GM19099 (cell line): ENCODE measurements around the gene MEIS2.

Experiments
- POLR2A ChIP-seq: IDR thresholded peaks from 3 replicates; pipeline ENCODE4 v1.6.1; 2011; ENCODE audit warnings: low read depth; ENCODE audit not compliant: insufficient read length; ENCODE audit errors: extremely low read depth

Gene MEIS2

DNA sequence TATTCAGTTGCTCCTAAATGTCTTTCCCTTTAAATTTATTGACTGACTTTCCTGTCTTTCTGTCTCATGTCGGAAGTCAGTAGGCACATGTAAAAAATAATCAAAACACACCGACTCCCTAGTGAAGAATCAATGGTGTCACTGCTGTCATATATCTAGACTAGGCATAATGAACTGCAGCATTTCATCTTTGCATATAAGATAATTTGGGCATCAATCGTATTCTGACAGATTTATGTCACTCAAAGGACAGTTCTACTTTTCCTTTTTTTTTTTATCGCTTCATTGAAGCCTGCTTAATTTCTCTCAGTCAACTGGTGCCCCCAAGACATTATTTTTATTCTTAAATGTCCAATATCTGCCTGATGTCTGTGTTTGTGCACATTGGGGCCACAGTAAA, 206.3 kb downstream of the MEIS2 start:
- TF ChIP-seq POLR2A, result no peak

DNA sequence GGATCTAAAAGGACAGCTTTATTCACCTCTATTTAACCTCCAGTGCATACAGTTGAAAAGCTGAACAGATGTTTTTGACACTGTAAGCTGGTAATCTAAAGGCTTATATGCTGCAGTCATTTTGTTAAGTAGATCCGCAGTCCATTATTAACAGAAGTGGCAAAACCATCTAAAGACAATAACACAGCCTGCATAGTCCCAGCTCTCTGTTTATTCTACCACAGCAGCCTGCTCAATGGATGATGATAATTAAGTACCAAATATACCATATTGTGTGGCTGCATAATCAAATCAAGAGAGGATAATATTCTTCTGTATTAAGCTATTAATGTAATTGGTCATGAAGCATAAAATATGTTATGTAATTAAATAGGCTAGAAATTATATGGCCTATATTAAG, 207.1 kb downstream of the MEIS2 start:
- no peak for TF ChIP-seq POLR2A

DNA sequence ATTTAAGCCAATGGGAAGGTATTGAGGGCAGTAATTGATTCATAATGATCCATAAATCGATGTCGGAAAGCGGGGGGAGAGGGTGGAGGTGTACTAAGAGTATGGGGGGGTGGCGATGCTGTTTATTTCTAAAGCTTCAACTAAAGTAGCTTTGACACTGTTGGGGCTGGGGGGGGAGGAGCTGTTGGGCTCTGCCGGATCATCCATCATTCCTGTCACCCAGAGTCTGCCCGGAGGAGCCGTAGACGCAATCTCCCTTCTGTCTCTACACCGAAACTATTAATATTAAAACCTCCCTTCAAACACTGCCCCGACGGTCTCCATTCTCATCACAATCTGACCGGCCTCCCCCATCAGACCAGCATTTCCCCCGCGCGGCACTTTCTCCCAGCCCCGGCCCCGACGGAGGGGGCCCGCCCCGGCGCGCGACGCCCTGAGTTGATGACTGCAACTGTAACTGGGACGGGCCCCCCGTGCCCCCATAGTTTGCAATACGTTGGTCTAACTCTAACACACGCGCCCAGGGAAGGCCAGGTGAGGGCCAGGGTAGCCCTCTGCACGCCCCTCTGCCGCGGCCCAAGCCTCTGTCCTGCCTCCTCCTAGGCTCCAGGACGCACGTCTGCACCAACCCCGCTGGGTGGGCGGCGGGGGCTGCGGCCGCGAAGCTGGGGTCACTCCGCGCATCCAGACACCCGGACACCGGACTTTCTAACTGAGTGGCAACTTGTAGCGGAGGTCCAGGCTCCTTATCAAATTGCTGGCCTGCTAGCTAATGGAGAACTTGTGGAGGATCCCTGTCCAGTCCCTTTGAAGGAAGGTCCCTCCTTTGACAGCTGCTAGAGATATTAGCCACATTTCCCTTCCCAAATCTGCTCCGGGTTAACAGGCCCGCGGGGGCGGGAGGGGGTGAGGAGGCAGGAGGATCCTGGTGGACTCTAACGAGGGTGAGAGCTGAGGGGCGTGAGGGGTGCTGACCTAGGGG, 212.0 kb downstream of the MEIS2 start:
- TF ChIP-seq POLR2A, result no peak

DNA sequence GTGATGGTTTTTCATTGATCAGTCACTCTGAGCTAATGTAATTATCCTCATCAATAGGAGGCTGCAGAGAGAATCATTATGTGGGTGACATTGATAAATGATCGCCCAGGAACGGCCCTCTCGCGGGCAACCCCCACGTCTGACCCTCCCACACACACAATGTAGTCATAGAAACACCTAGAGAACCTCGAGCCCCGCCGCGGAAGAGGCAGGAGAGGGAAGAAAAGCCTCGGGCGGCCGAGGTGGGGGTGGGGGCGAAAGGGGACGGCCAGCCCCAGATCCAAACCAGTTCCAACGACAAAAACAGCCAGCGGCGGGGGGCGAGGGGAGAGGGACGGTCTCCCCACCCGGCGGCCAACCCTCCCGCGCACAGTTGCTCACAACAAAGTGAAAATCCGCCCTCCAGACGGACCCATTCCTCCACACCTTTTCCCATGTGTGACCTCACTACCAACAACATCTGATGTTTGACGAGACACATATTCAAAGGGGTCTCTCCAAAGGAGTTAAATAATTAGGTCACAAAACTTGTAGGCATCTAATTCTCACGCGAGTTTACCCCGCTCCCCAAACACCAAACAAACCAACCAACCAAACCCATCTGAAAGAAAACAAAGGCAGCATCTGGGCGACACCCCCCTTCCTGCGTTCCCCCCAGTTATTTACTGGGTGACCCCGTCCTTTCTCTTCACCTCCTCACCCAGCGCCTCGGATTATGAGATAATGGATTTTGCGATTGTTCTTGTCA, 213.0 kb downstream of the MEIS2 start:
- TF ChIP-seq POLR2A, result no peak

DNA sequence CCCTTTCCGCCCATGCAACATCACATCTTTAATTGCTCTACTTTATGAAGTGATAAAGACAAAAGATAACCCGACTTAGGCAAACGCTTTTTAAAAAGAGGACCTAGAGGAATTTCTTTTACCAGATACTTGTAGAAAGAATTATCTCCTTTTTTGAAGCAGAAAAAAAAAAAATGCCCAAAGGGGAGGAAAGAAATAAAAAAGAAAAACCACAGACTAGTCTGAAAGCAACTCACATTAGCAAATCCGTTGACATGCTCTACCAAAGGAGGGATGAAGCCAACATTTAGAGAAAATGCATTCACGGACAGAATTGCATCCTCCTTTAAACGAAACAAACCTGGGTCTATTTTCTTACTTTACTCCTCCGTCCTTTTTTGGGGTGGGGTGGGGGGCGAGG, 213.6 kb downstream of the MEIS2 start:
- no peak for TF ChIP-seq POLR2A

DNA sequence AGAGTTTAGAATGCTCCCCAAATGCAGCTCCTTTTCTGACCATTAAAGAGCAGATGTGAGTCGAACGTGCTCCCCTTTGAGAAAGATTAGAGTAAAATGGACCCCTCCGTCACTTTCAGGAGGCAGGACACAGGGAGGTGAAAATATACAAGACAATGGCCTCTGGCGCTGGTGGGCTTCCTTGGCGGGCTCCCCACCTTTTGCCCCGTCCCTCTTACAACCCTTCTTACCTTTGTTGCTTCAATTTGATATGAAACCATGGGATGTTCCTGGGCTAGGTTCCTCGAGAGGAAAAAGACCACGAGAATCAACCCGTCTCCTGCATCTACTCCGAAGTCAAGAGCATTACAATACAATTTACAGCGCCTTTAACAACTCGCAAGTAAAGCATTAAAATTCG, 214.2 kb downstream of the MEIS2 start:
- no peak for TF ChIP-seq POLR2A

DNA sequence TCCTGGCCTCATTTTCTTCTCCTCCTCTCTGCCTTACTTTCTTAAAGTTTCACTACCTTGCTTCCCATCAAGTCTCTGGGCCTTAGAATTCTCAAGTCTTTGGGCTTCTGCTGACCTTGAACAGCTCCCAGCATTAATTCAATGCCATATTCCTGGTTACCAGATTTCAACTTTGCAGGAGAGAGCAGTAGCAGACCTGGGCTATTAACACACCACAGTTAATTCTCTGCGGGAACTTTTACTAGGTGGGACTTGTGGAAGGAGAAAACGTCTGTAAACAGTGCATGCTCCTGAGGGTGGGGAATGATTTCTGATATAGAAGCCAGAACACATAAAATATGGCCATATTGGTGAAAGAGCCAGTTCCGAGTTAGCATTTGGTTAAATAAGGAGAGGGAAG, 214.6 kb downstream of the MEIS2 start:
- no peak for TF ChIP-seq POLR2A

DNA sequence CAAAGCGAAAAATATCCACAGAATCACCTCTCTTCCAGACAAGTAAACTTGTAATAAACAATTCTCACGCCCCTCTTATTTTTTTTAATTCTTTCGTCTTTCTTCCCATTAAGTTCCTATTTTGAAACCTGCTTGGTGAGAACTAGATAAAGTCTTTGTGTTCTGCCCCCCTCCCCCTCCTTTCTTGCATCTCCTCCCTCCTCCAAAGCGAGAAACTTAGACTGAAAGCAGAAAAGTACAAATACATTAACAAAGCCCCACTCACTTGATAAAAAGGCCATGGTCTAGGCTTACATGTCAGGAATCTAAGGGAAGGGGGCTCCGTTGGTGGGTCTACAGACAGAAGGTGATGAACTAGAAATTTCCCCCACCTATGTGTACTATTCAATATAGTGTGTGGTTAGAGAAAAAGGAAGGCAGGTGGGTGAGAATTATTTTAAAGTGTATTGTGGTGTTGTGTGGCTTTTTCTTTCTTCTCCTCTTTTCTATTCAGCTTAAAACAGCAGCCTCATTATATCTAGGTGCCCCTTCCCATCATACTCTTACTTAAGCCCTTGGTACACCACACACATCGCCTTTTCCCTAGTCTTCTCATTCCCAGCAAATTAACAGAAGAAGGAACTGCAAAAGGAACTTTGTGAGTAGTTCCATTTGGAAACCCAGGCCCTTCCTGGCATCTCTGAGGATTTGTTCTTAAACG, 215.3 kb downstream of the MEIS2 start:
- no peak for TF ChIP-seq POLR2A

DNA sequence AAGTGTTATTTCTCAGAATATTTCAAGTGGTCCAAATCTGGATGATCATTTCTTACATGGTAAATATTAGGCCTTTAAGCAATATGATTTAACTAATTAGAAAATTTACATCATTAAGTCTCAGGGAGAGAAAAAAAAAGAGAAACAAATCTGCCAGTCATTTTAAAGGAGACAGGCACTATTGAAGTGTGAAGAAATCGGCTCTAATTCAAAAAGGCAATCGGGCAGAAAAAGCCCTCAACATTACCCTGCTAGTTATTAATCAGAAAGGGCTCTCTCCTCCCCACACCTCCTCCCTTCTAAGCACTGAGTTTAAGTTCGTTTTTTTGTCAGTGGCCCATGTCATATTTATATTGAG, 215.9 kb downstream of the MEIS2 start:
- no peak for TF ChIP-seq POLR2A

DNA sequence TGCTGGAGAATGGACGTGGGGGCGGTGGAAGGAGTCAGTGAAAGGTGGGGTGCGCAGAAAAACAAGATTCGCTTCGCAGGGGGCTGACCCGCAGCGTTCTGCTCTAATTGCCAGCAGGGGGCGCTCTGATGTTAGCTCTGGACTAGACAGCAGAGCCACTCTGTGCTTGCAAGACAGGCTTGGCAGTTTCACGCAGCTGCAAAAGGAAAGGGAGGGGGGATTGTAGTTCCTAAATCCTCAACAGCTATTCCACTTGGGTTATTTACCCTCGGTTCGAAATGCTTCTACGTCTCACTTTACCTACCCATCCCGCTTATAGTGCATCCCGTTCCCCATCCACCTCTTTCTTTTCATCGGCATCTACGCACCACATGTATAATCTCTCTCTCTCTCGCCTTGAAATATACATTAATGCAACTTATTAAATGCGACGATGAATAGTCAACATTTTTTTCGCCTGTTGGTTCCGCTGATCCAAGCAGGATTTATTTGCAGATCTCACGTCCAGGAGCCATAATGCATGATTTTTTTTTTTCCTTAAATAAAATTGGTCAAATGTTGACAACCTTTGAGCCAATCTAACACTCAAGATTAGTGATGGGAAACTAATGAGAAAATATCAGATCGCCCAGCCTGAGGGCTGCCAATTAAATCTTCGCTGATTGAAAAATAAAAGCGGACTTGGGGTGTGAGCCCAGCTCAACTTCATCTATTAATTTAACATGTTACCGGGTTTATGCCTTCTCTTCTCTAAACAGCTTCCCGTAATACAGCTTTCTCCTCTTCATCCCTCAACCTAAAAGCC, 216.4 kb downstream of the MEIS2 start:
- TF ChIP-seq POLR2A, result no peak

DNA sequence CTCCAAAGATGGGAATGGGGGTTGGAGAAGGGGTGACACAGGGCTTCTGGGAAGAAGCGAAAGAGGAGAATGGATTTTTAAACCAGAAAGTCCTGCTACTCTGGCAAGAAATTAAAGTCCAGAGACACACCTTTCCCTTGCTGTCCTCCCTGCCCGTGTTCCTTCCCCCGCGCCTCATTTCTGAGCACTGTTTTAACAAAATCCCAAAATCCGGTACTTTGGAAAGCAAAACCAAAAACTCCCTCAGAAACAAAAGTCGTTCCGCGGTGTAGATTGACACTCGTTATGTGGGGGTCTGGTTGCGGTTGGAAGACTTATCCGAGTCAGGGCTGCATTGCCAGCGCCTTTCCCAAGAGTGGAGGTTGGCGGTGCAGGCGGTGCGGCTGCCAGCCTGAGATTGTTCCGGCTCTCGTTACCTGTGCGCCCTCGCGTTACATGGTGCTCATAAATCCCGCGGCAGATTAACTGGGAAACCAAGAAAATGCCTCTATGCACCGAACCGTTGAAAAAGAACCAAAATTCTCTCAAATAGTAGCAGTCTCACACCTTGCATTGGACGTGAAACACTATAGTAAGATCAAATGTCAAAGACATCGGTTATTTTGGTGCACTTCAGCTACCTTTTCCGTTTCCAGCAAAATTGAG, 217.7 kb downstream of the MEIS2 start:
- TF ChIP-seq POLR2A, result no peak

DNA sequence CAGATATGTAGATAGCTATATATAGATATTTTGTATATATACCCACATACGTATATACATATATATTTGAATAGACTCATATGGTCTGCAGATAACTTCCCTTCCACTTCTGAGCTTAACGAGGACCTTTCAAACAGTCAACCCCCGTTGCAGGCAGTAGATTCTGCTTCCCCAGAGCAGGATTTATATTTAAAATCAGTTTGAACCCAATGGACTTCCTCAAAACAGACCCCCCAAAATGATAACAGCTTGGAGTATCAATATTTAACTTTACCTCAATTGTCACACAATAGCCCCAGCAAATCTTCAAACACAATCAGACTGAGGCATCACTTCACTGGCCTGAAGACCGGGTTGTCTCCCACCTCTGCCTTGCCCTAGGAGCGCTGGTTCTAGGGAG, 218.3 kb downstream of the MEIS2 start:
- no peak for TF ChIP-seq POLR2A

DNA sequence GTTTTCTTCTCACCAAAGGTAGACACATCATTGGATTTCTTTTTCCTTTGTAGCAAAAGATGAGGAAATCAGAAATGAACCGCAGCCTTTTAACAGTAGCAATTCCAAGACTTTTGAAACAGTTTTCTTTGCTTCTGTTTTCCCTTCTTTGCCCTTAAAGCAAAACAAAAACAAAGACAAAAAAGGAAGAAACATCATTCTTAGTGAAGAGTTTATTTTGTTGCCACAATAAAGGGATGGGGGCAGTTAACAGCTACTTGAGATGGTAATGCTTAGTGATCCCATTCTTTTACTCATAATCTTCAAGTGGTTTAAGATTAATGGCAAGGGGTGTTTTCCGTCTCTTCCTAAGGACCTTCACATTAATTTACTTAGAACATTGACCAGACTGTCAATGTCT, 218.8 kb downstream of the MEIS2 start:
- no peak for TF ChIP-seq POLR2A

DNA sequence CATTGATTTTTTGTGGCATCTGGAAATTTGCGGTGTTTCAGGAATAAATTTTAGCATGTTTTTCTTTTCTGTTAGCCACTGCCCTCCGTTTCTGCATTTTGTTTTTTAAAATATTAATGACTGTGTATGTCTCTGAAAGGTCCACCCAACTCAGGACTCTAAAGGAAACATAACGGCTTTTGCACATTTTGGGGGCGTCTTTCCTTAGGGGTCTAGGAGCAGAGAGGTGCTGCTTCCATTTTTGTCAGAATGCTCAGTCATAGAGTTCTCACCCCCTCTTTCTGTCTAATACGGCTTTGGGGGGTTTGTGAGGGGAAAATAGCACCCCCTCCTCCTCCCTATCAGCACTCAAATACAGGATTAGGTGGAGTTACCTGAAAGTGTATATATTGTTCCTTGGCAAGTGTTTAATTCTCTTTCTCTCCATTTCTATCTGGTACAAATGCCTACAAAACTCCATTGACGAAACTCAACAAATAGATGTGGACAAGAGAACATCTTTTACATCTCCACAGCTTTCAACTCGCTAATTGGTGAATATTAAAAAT, 219.4 kb downstream of the MEIS2 start:
- TF ChIP-seq POLR2A, result no peak
